C4-2B (cell line): ENCODE data around the gene MACF1.

Experiments
- H3K27ac ChIP-seq: fragments of 450-650 bp; 2 replicates; pipeline ENCODE4 v1.5.1; 2017
- CTCF ChIP-seq: fragments of 450-650 bp; conservative IDR thresholded peaks from 2 replicates; pipeline ENCODE4 v1.5.1; 2017; ENCODE audit warnings: mild to moderate bottlenecking
- ZFX ChIP-seq: fragments of 450-650 bp; IDR thresholded peaks from 2 replicates; pipeline ENCODE4 v1.6.1; 2017

The MACF1 gene

GRCh38 chr1:39481289-39481688 lies 276.8 kb downstream of the MACF1 start:
- TF ChIP-seq CTCF, result no peak
- TF ChIP-seq ZFX, result no peak
- H3K27ac ChIP-seq, result no peak overlapping the region

- TF ChIP-seq CTCF (no peak), ZFX (no peak)
- H3K27ac ChIP-seq, result no peak overlapping the region
Observed at GRCh38 chr1:39483276-39483675, 278.8 kb downstream of the MACF1 start.

GRCh38 chr1:39484564-39484963 lies 280.1 kb downstream of the MACF1 start:
- no peak for TF ChIP-seq CTCF
- TF ChIP-seq ZFX, result no peak
- no peak overlapping the region for H3K27ac ChIP-seq

GRCh38 chr1:39485046-39485803 lies 280.7 kb downstream of the MACF1 start:
- H3K27ac ChIP-seq, result no peak overlapping the region
- TF ChIP-seq CTCF (no peak), ZFX (no peak)

- H3K27ac ChIP-seq, result no peak overlapping the region
- TF ChIP-seq ZFX (no peak), CTCF (no peak)
Observed at GRCh38 chr1:39488012-39488545, 283.6 kb downstream of the MACF1 start.

- H3K27ac ChIP-seq, result no peak overlapping the region
- TF ChIP-seq CTCF, result no peak
- TF ChIP-seq ZFX, result no peak
Observed at GRCh38 chr1:39488793-39489566, 284.5 kb downstream of the MACF1 start.
